SU-DHL-6 (cell line): ENCODE results near the gene KLHDC7B.

ENCODE experiments used
- CTCF ChIP-seq: fragments of 200-600 bp; sonication (generic); IDR thresholded peaks from one replicate; pipeline ENCODE4 v1.5.1; 2017; ENCODE audit warnings: antibody characterized with exemption, mild to moderate bottlenecking, low read length, moderate library complexity; ENCODE audit not compliant: insufficient read depth, poor library complexity, severe bottlenecking
- EZH2phosphoT487 ChIP-seq: fragments of 200-600 bp; sonication (generic), shearing (Covaris generic); conservative IDR thresholded peaks from 2 replicates; pipeline ENCODE4 v1.6.1; 2018; ENCODE audit warnings: mild to moderate bottlenecking, antibody characterized with exemption, low read length, moderate library complexity, mixed read lengths

GRCh38 chr22:50518606-50519005, 27.1 kb upstream of the KLHDC7B start:
- TF ChIP-seq CTCF, result no peak
- TF ChIP-seq EZH2phosphoT487, result no peak
